GM12872 (cell line): ENCODE measurements around the gene DUSP22.

Experiments used
- TF ChIP-seq, protein P1 (sequence below): IDR thresholded peaks from 3 replicates; pipeline ENCODE4 v1.5.1; 2011; ENCODE audit warnings: low read depth, mild to moderate bottlenecking, low read length, moderate library complexity; ENCODE audit not compliant: insufficient read depth

DUSP22 gene

DNA sequence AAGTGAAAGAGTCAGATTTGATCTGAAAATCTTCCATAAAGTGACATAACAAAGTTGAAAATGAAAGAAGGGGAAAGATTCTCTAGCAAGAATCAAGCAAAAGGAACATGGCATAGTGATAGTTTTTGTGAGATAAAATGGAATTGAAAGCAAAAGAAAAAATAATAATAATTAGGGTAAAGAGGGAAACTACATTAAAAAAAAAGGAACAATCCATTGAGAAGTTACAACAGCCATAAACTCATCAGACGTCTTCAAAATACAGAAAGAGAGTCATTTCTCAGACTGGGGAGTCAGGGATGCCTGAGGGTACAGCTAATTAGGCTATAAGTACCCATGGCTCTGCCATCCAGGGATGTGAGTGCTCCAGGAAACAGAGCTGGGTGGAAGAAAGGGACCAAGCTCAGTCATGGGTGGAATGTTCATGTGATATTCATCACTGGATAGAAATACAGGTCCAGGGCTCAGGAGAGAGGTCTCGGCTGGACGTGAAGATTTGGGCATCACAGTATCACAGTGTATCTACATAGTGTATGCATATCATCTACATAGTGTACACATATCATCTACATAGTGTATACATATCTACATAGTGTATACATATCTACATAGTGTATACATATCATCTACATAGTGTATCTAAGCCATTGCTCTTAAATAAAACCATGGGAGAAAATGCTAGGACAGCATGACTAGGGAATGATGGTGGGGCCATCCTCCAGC lies 29.4 kb downstream of the DUSP22 start:
- TF ChIP-seq, protein P1, sequence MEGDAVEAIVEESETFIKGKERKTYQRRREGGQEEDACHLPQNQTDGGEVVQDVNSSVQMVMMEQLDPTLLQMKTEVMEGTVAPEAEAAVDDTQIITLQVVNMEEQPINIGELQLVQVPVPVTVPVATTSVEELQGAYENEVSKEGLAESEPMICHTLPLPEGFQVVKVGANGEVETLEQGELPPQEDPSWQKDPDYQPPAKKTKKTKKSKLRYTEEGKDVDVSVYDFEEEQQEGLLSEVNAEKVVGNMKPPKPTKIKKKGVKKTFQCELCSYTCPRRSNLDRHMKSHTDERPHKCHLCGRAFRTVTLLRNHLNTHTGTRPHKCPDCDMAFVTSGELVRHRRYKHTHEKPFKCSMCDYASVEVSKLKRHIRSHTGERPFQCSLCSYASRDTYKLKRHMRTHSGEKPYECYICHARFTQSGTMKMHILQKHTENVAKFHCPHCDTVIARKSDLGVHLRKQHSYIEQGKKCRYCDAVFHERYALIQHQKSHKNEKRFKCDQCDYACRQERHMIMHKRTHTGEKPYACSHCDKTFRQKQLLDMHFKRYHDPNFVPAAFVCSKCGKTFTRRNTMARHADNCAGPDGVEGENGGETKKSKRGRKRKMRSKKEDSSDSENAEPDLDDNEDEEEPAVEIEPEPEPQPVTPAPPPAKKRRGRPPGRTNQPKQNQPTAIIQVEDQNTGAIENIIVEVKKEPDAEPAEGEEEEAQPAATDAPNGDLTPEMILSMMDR, result no peak

DNA sequence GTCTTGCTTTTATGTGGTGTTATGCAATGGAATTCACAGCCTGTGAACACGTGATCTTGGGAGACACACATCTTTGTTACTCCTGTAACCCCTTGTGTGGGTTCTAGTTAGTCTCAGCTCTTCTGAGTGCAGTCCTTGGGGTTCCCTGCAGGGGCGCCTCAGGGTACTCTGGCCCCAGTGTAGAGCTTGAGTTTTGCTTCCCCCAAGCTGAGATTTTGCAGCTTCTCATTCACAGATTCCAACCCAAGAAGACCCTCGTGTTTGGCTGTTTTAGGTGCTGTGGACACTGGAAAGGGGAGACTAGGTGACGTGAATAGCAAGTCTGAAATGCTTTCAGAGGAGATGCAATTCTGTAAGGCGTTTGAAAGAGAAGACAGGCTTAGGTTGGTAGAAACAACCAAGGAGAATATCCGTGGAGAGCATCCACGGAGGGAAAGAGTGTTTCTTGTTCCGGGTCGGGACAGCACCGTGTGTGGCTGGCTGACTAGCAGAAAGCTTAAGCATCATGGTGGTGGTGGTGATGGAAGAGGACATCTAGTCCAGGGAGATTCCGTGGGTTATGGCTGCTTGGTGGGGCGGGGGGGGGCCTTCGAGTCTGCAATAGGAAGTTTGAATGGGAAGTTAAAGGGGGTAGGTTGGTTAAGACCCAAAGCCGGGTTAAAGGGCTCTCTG lies 30.1 kb downstream of the DUSP22 start:
- TF ChIP-seq, protein P1, result peak; percentile 65

DNA sequence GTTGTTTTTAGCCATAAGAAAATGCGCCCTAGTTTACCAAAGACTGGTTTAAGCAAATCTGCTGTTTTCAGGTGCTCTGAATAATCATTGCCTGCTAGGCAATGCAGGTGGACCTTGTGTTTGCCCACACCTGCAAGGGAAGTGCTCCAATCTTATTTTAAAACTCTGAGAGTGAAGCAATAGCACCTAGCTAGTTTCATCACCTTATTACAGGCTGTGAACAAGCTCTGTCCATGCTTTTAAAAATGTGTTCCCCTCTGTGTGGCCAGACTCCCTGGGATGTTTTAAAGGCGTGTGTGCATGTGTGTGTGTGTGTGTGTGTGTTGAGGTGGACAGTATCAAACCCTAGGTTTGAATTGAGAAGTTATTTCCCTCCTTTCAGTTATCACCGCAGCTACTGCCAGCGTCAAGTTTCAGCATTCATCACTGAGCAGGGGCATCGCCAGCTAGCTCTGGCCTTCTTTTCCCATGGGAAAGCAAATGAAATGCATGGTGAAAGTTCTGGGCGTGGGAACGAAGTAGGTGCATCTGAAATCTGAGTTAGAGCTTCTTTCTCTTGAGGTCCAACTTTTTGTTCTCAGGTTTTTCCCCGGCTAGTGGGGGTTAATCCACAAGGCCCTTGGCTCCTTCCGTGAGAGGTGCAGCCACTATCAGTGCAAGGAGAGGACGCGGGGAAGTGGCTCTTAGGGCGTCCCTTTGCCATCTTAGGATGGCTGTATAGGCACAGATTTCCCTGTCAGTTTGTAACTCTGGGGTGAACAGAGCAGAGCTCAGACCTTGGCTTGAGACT lies 30.8 kb downstream of the DUSP22 start:
- TF ChIP-seq, protein P1, result no peak

DNA sequence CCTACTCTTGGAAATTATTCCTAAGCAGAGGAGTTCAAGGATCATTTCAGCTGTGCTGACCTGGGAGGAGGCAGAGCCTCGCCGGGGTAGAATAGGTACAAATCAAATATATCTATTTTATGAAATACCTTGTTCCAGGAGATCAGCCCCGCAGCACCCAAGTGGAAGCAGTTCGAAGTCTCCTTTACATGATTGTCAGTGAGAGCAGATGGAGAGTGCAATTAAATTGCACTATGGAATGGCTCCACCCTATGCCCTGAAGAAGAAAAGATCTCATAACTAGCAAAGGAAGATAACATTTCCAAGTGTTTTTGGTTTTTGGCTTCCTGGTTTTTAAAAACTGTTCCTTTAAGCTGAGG lies 31.4 kb downstream of the DUSP22 start:
- TF ChIP-seq, protein P1, result no peak

DNA sequence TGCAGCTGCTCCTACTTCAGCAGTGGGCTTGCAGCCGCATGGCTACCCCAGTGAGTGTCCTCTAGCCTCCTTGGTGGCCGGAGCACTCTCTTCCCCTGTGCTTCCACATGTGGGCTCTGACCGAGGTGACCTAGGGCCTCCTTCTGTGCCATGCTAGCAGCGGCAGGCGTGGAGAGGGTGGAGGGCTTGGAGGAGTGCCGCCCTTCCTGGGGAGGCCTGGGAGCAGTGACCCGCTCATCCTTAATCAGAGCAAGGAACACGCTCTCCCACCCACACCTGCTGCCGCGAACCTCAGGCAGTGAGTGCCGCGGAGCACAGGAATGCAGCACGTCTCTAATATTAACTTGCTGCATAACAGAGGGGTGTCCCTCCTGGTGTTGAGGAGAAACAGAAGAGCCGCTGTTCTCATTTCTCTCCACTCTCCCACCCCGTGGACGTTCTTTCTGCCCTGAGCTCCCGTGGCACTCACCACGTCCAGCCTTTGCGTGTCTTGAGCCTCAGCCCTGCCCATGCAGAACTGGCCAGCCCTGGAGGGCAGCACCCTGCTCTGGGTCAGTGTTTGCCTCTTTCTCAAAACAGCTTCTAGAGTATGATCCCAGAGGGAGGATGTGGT lies 31.9 kb downstream of the DUSP22 start:
- TF ChIP-seq, protein P1, result no peak

DNA sequence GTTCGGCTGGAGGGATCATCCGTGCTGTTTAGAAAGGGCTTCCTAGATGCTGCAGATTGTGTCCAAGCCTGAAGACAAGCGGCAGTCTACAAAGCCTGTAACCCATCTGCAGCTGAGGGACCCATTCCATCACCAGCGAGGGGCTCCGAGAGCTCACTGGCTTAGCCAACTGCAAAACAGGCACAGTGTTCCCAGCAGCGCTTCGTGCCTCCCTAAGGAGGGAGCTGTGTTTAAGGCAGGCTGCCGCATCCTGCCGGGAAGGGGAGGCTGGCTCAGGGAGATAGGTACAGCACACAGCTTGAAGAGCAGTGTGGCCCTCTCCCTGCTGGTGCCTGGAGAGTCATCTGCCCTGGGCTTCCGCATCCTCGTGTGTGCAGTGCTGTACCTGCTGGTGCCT lies 32.4 kb downstream of the DUSP22 start:
- TF ChIP-seq, protein P1, result no peak
